SK-N-SH (cell line): ENCODE measurements around the gene UGP2. TPM values are rescaled to one million over a fixed set of nuclear protein-coding genes. Genes with fewer than 3 reads are reported as not detected.

Source experiments
- CTCF ChIA-PET: fragments of 300-600, 350-600 bp; formaldehyde crosslinking; extraction: SDS; loops from one replicate; lab custom pipeline; 2021; lab: Yijun Ruan, JAX
- POLR2A ChIA-PET: fragments of 350-600 bp; sonication (Branson Sonifier 250); formaldehyde crosslinking; extraction: SDS; loops from one replicate; lab custom pipeline; 2020; ENCODE audit warnings: antibody characterized with exemption, inconsistent platforms; lab: Yijun Ruan, JAX
- DNase-seq: peaks from one replicate; pipeline ENCODE4 v3.0.0; 2012
- H2AFZ ChIP-seq: fragments of 200-600 bp; sonication (generic); 2 replicates; pipeline ENCODE4 v1.8.1; 2016; ENCODE audit warnings: antibody characterized with exemption, mild to moderate bottlenecking, low read depth
- H3F3A ChIP-seq: fragments of 200-600 bp; sonication (generic); replicated peaks from 2 replicates; pipeline ENCODE3; 2016; ENCODE audit warnings: antibody characterized with exemption, mild to moderate bottlenecking; ENCODE audit not compliant: insufficient read depth
- H3K27ac ChIP-seq, 2 experiments: fragments of 200-500 bp in 1 of 2; fragments of 200-600 bp in 1 of 2; sonication (Bioruptor generic) in 1 of 2; sonication (generic), shearing (Covaris generic) in 1 of 2; 2 replicates each; pipeline versions ENCODE4 v1.5.1 to v1.6.1; 2014 to 2016; ENCODE audit warnings: low read depth in 2 of 2, inconsistent platforms in 1 of 2, low read length in 1 of 2, mild to moderate bottlenecking in 1 of 2, mixed read lengths in 1 of 2
- H3K27me3 ChIP-seq: fragments of 200-600 bp; sonication (generic), shearing (Covaris generic); 2 replicates; pipeline ENCODE4 v1.6.1; 2016; ENCODE audit warnings: mixed run types; ENCODE audit not compliant: insufficient read depth
- H3K36me3 ChIP-seq, 2 experiments: fragments of 200-500 bp in 1 of 2; fragments of 200-600 bp in 1 of 2; sonication (Bioruptor generic) in 1 of 2; sonication (generic) in 1 of 2; replicated peaks in 1 of 2; 2 replicates each; pipeline versions ENCODE3 to v1.5.1; 2014 to 2016; ENCODE audit warnings: low read length in 1 of 2, mild to moderate bottlenecking in 1 of 2; ENCODE audit not compliant: insufficient read depth in 2 of 2, control insufficient read depth in 1 of 2
- H3K4me1 ChIP-seq, 2 experiments: fragments of 200-500 bp in 1 of 2; fragments of 200-600 bp in 1 of 2; sonication (Bioruptor generic) in 1 of 2; sonication (generic), shearing (Covaris generic) in 1 of 2; 2 replicates each; pipeline versions ENCODE4 v1.5.1 to v1.6.1; 2014 to 2016; ENCODE audit warnings: low read depth in 1 of 2, low read length in 1 of 2, mixed run types in 1 of 2; ENCODE audit not compliant: insufficient read depth in 2 of 2, control insufficient read depth in 1 of 2
- H3K4me2 ChIP-seq: fragments of 200-600 bp; sonication (generic), shearing (Covaris generic); 2 replicates; pipeline ENCODE4 v1.6.1; 2017; ENCODE audit warnings: mixed run types
- H3K4me3 ChIP-seq, 2 experiments: fragments of 200-500 bp in 1 of 2; fragments of 200-600 bp in 1 of 2; sonication (Bioruptor generic) in 1 of 2; sonication (generic), shearing (Covaris generic) in 1 of 2; 2 replicates each; pipeline versions ENCODE4 v1.5.1 to v1.8.1; 2014 to 2016; ENCODE audit warnings: low read depth in 2 of 2, inconsistent platforms in 1 of 2, low read length in 1 of 2, mild to moderate bottlenecking in 1 of 2, mixed read lengths in 1 of 2, moderate library complexity in 1 of 2
- H3K79me2 ChIP-seq: fragments of 200-600 bp; sonication (generic); 2 replicates; pipeline ENCODE4 v1.8.1; 2017; ENCODE audit warnings: mild to moderate bottlenecking; ENCODE audit not compliant: insufficient read depth
- H3K9ac ChIP-seq: fragments of 200-600 bp; sonication (generic); 2 replicates; pipeline ENCODE4 v1.6.1; 2017; ENCODE audit warnings: mixed run types
- H3K9me2 ChIP-seq: fragments of 200-600 bp; sonication (generic); 2 replicates; pipeline ENCODE4 v1.6.1; 2017; ENCODE audit warnings: mixed run types
- H3K9me3 ChIP-seq: fragments of 200-600 bp; sonication (generic); 2 replicates; pipeline ENCODE4 v1.6.1; 2017; ENCODE audit warnings: mixed run types, mild to moderate bottlenecking, moderate library complexity
- H4K20me1 ChIP-seq: fragments of 200-600 bp; sonication (generic); 2 replicates; pipeline ENCODE4 v1.6.1; 2017; ENCODE audit warnings: mild to moderate bottlenecking, mixed run types; ENCODE audit not compliant: insufficient read depth
- EP300 ChIP-seq, 2 experiments: IDR thresholded peaks; 2 replicates each; pipeline versions ENCODE4 v1.4.0 to v1.6.1; 2012; ENCODE audit warnings: borderline replicate concordance in 1 of 2, low read depth in 1 of 2, low read length in 1 of 2
- JUND ChIP-seq: IDR thresholded peaks from 2 replicates; pipeline ENCODE4 v1.4.0; 2012
- MAX ChIP-seq: IDR thresholded peaks from 2 replicates; pipeline ENCODE4 v1.4.0; 2012; ENCODE audit warnings: low read depth
- RCOR1 ChIP-seq: fragments of 150-350 bp; IDR thresholded peaks from 2 replicates; pipeline ENCODE4 v1.6.1; 2017; ENCODE audit warnings: antibody characterized with exemption, low read length
- RFX5 ChIP-seq: IDR thresholded peaks from 2 replicates; pipeline ENCODE4 v1.6.1; 2012; ENCODE audit warnings: mild to moderate bottlenecking, improper control_type of control experiment, low read length
- RXRA ChIP-seq: IDR thresholded peaks from 2 replicates; pipeline ENCODE4 v1.4.0; 2012; ENCODE audit warnings: low read depth, mild to moderate bottlenecking, borderline replicate concordance
- SIN3A ChIP-seq: IDR thresholded peaks from 2 replicates; pipeline ENCODE4 v1.6.1; 2012; ENCODE audit warnings: low read depth, mild to moderate bottlenecking, low read length, moderate library complexity, borderline replicate concordance
- TAF1 ChIP-seq: IDR thresholded peaks from 2 replicates; pipeline ENCODE4 v1.6.1; 2012; ENCODE audit warnings: low read depth, mild to moderate bottlenecking, low read length, moderate library complexity, borderline replicate concordance
- USF1 ChIP-seq: IDR thresholded peaks from 2 replicates; pipeline ENCODE4 v1.4.0; 2012; ENCODE audit warnings: low read depth, borderline replicate concordance
- WGBS: methylation state at CpG from one replicate; pipeline ENCODE4 v1.1.6; 2017; ENCODE audit warnings: low lambda C conversion rate; 5-methylcytosine and 5-hydroxymethylcytosine counted together
- polyA plus RNA-seq, 3 experiments: library from polyadenylated mRNA; depleted of rRNA; stranded (reverse); fragments of >200 nt; gene quantifications; 2 replicates each; pipeline ENCODE4 v1.2.3, GENCODE V29; 2012
- TF ChIP-seq, protein P1 (sequence below): IDR thresholded peaks from 2 replicates; pipeline ENCODE4 v1.4.0; 2012; ENCODE audit warnings: low read depth, borderline replicate concordance
- TF ChIP-seq, protein P2 (sequence below): IDR thresholded peaks from 2 replicates; pipeline ENCODE4; 2012

The UGP2 gene
- polyA plus RNA-seq, 1 of the 3 experiments (the other 2 are of a cell fraction) = 30.1 TPM

GRCh38 chr2:63855418-63856302, 14.0 kb downstream of the UGP2 start:
- H3K4me2 ChIP-seq = no peak overlapping the region
- CTCF ChIA-PET = interaction anchor here (0.6 to 1.2 kb wide), 2 partner anchors 16 to 156 kb away, joined by 4 to 5 read pairs; no protein-coding TSS in a partner anchor
- peaks cover 0 to 5% of the 10 kb centered on the region in 2 experiments; a peak in 3 of 4 replicates for H3K4me1 ChIP-seq
- no peak for DNase-seq
- peaks cover 73% of the 10 kb centered on the region for H3K79me2 ChIP-seq
- POLR2A ChIA-PET = no interaction called here
- no peak overlapping the region for H3K9ac ChIP-seq
- H2AFZ ChIP-seq = no peak overlapping the region
- no peak for TF ChIP-seq MAX
- TF ChIP-seq, protein P1, sequence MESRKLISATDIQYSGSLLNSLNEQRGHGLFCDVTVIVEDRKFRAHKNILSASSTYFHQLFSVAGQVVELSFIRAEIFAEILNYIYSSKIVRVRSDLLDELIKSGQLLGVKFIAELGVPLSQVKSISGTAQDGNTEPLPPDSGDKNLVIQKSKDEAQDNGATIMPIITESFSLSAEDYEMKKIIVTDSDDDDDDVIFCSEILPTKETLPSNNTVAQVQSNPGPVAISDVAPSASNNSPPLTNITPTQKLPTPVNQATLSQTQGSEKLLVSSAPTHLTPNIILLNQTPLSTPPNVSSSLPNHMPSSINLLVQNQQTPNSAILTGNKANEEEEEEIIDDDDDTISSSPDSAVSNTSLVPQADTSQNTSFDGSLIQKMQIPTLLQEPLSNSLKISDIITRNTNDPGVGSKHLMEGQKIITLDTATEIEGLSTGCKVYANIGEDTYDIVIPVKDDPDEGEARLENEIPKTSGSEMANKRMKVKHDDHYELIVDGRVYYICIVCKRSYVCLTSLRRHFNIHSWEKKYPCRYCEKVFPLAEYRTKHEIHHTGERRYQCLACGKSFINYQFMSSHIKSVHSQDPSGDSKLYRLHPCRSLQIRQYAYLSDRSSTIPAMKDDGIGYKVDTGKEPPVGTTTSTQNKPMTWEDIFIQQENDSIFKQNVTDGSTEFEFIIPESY = no peak
- TF ChIP-seq, protein P2, sequence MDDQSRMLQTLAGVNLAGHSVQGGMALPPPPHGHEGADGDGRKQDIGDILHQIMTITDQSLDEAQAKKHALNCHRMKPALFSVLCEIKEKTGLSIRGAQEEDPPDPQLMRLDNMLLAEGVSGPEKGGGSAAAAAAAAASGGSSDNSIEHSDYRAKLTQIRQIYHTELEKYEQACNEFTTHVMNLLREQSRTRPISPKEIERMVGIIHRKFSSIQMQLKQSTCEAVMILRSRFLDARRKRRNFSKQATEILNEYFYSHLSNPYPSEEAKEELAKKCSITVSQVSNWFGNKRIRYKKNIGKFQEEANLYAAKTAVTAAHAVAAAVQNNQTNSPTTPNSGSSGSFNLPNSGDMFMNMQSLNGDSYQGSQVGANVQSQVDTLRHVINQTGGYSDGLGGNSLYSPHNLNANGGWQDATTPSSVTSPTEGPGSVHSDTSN = no peak
- TF ChIP-seq, all 33 proteins: peak for 0
- Histone ChIP-seq H3K36me3 (peaks cover 27 to 36% of the 10 kb centered on the region in 2 experiments), H3K9me3 (no peaks in the 10 kb centered on the region), H4K20me1 (peaks cover 19% of the 10 kb centered on the region; the same call in 1 of the 2 replicates), H3K27ac (no peak overlapping the region), H3K9me2 (no peaks in the 10 kb centered on the region), H3K4me3 (no peak overlapping the region), H3F3A (peaks cover 4% of the 10 kb centered on the region), H3K27me3 (no peaks in the 10 kb centered on the region)
- 92% methylated on average over 14 of the region's 14 CpGs for WGBS

GRCh38 chr2:63856303-63856603, 14.6 kb downstream of the UGP2 start:
- Histone ChIP-seq H3K27me3 (no peaks in the 10 kb centered on the region), H3K9ac (no peak overlapping the region), H3K9me2 (no peaks in the 10 kb centered on the region), H3K9me3 (no peaks in the 10 kb centered on the region), H4K20me1 (peaks cover 13% of the 10 kb centered on the region; the same call in 1 of the 2 replicates), H3K27ac (no peak overlapping the region), H2AFZ (no peak overlapping the region), H3K4me3 (no peak overlapping the region), H3K79me2 (peaks cover 67% of the 10 kb centered on the region), H3K4me2 (no peak overlapping the region), H3F3A (peaks cover 4% of the 10 kb centered on the region), H3K4me1 (peaks cover 0 to 5% of the 10 kb centered on the region in 2 experiments; a peak in 3 of 4 replicates), H3K36me3 (peaks cover 27 to 36% of the 10 kb centered on the region in 2 experiments)
- WGBS = 85% methylated on average over 5 of the region's 5 CpGs
- TF ChIP-seq, protein P1 = no peak
- TF ChIP-seq RXRA (no peak), USF1 (no peak), RFX5 (no peak), EP300 (IDR thresholded peaks at IDR 0.05; ENCODE audit: borderline replicate concordance in 1 of 2, low read depth in 1 of 2, low read length in 1 of 2) (no peak), MAX (no peak), RCOR1 (no peak), SIN3A (no peak), JUND (no peak), TAF1 (no peak)
- ChIA-PET CTCF (interaction anchor here (0.6 to 1.2 kb wide), 2 partner anchors 16 to 157 kb away, joined by 4 to 5 read pairs; no protein-coding TSS in a partner anchor), POLR2A (no interaction called here)
- DNase-seq = no peak
